Thyroid gland (tissue), 4 donors: ENCODE results near the gene TMEM94. TPM values are rescaled to one million over a fixed set of nuclear protein-coding genes. Genes with fewer than 3 reads are reported as not detected.

Experiments
- DNase-seq, 2 donors: peaks; one replicate each; pipeline ENCODE4 v3.0.0-alpha.2; 2019
- H3K27ac ChIP-seq, 3 donors: fragments of 200-600 bp; sonication (generic); 1 replicate in 2 of 3; 2 replicates in 1 of 3; pipeline ENCODE4 v1.5.1; 2016 to 2019; ENCODE audit warnings: mild to moderate bottlenecking in 1 of 3, moderate library complexity in 1 of 3
- H3K27me3 ChIP-seq: fragments of 200-600 bp; sonication (generic); one replicate; pipeline ENCODE4 v1.5.1; 2019
- H3K36me3 ChIP-seq, 2 donors: fragments of 200-600 bp; sonication (generic); one replicate each; pipeline ENCODE4 v1.5.1; 2016 to 2019
- H3K4me1 ChIP-seq, 2 donors: fragments of 200-600 bp; sonication (generic); one replicate each; pipeline ENCODE4 v1.5.1; 2017 to 2019
- H3K4me3 ChIP-seq, 3 donors: fragments of 200-600 bp; sonication (generic); replicated peaks in 1 of 3; 1 replicate in 2 of 3; 2 replicates in 1 of 3; pipeline ENCODE4 v1.5.1; 2016; ENCODE audit warnings: mild to moderate bottlenecking in 1 of 3
- H3K9me3 ChIP-seq: fragments of 200-600 bp; sonication (generic); one replicate; pipeline ENCODE4 v1.5.1; 2017
- CTCF ChIP-seq, 6 experiments: fragments of 200-600 bp in 3 of 6; fragments of 450-650 bp in 3 of 6; sonication (generic) in 3 of 6; IDR thresholded peaks; one replicate each; pipeline ENCODE4 v1.5.1; 2016 to 2019; ENCODE audit warnings: antibody characterized with exemption in 6 of 6, mild to moderate bottlenecking in 2 of 6, inconsistent platforms in 1 of 6, moderate library complexity in 1 of 6
- POLR2A ChIP-seq, 2 donors: fragments of 450-650 bp; IDR thresholded peaks; one replicate each; pipeline ENCODE4 v1.6.1; 2017; ENCODE audit warnings: antibody characterized with exemption in 2 of 2, mild to moderate bottlenecking in 2 of 2, moderate library complexity in 1 of 2
- WGBS, 2 donors: methylation state at CpG; one replicate each; pipeline ENCODE4 v1.1.5; 2017; 5-methylcytosine and 5-hydroxymethylcytosine counted together
- intact Hi-C: fragments of 100-400 bp; cut with DNase I; formaldehyde crosslinking; loops from one replicate; pipeline ENCODE4 v1.15.1; 2023
- total RNA-seq, 4 donors: library from RNA; depleted of rRNA; stranded (reverse); fragments of >200 nt; gene quantifications; one replicate each; pipeline ENCODE4 v1.2.3, GENCODE V29; 2016

TMEM94 gene
- total RNA-seq, 4 donors from 2014 or later: 52.1 to 116 (median 92.7) TPM

- no peaks in the 10 kb centered on the region for H3K27me3 ChIP-seq
- intact Hi-C loops: loop anchor here (5.0 kb wide), 1 partner anchor 89 kb away; no protein-coding TSS in a partner anchor
- WGBS, 2 donors: 82 to 96% methylated on average over 8 of the region's 8 CpGs
- no peaks in the 10 kb centered on the region for H3K36me3 ChIP-seq
- DNase-seq: no peak
- H3K4me3 ChIP-seq: no peak overlapping the region
- TF ChIP-seq CTCF (IDR thresholded peaks at IDR 0.05) (no peak), POLR2A (IDR thresholded peaks at IDR 0.05) (no peak)
- no peaks in the 10 kb centered on the region for H3K9me3 ChIP-seq
- peaks cover 12 to 16% of the 10 kb centered on the region in 2 donors for H3K4me1 ChIP-seq
- no peak overlapping the region for H3K27ac ChIP-seq
Observed at GRCh38 chr17:75521290-75521689, 64.9 kb downstream of the TMEM94 start.

GRCh38 chr17:75521951-75522727 is 65.7 kb downstream of the TMEM94 start:
- Histone ChIP-seq H3K9me3 (no peaks in the 10 kb centered on the region), H3K27ac (no peak overlapping the region), H3K4me1 (peaks cover 17 to 21% of the 10 kb centered on the region in 2 donors), H3K36me3 (no peaks in the 10 kb centered on the region), H3K4me3 (no peak overlapping the region), H3K27me3 (no peaks in the 10 kb centered on the region)
- intact Hi-C loops: loop anchor here (5.0 kb wide), 1 partner anchor 90 kb away; no protein-coding TSS in a partner anchor
- WGBS, 2 donors: 90 to 93% methylated on average over 22 to 26 of the region's 33 CpGs
- TF ChIP-seq CTCF (IDR thresholded peaks at IDR 0.05) (no peak), POLR2A (IDR thresholded peaks at IDR 0.05) (no peak)
- no peak for DNase-seq

GRCh38 chr17:75523647-75524046 is 67.2 kb downstream of the TMEM94 start:
- intact Hi-C loops: loop anchor here (5.0 kb wide), 1 partner anchor 91 kb away; no protein-coding TSS in a partner anchor

GRCh38 chr17:75524269-75524969 is 68.0 kb downstream of the TMEM94 start:
- intact Hi-C loops: loop anchor here (5.0 kb wide), 1 partner anchor 92 kb away; no protein-coding TSS in a partner anchor
- H3K4me3 ChIP-seq: peak overlapping the region in 2 of 3 donors; percentile 61 to 82

More at GRCh38 chr17:75523647-75524046, 67.2 kb downstream of the TMEM94 start:
- Histone ChIP-seq H3K36me3 (no peaks in the 10 kb centered on the region), H3K9me3 (no peaks in the 10 kb centered on the region), H3K27ac (no peak overlapping the region), H3K27me3 (no peaks in the 10 kb centered on the region), H3K4me1 (peaks cover 16 to 21% of the 10 kb centered on the region in 2 donors), H3K4me3 (no peak overlapping the region)
- TF ChIP-seq POLR2A (IDR thresholded peaks at IDR 0.05) (no peak), CTCF (IDR thresholded peaks at IDR 0.05) (no peak)
- DNase-seq: no peak
- 93 to 97% methylated on average over 7 of the region's 7 CpGs for WGBS, 2 donors

More at GRCh38 chr17:75524269-75524969, 68.0 kb downstream of the TMEM94 start:
- Histone ChIP-seq H3K36me3 (no peaks in the 10 kb centered on the region), H3K27ac (peak overlapping the region; percentile 35 to 86 (median 80)), H3K4me1 (peaks cover 16 to 21% of the 10 kb centered on the region in 2 donors), H3K9me3 (no peaks in the 10 kb centered on the region), H3K27me3 (no peaks in the 10 kb centered on the region)
- WGBS, 2 donors: 25 to 28% methylated on average over 14 to 19 of the region's 24 CpGs
- no peak for DNase-seq
- TF ChIP-seq POLR2A (IDR thresholded peaks at IDR 0.05) (no peak), CTCF (IDR thresholded peaks at IDR 0.05) (no peak)
